Brain microvascular endothelial cell (primary cell): ENCODE measurements around the gene AFF4.

Experiments
- DNase-seq: peaks from one replicate; pipeline ENCODE4 v3.0.0-alpha.2; 2020
- H3K27ac ChIP-seq: fragments of 250-450 bp; sonication (Bioruptor Pico); 2 replicates; pipeline ENCODE4 v1.5.1; 2020; ENCODE audit warnings: mild to moderate bottlenecking, moderate library complexity
- H3K27me3 ChIP-seq: fragments of 250-450 bp; sonication (Bioruptor Pico); replicated peaks from 2 replicates; pipeline ENCODE4 v1.5.1; 2020; ENCODE audit warnings: mild to moderate bottlenecking
- H3K36me3 ChIP-seq: fragments of 250-450 bp; sonication (Bioruptor Pico); replicated peaks from 2 replicates; pipeline ENCODE4 v1.5.1; 2020; ENCODE audit warnings: mild to moderate bottlenecking
- H3K4me3 ChIP-seq: 2 replicates; pipeline ENCODE4 v1.5.1; 2011; ENCODE audit warnings: low read depth, mild to moderate bottlenecking, control low read depth, low read length, moderate library complexity
- CTCF ChIP-seq: IDR thresholded peaks from 2 replicates; pipeline ENCODE4 v1.5.1; 2011; ENCODE audit warnings: low read depth, mild to moderate bottlenecking, moderate library complexity, low read length, control low read depth, inconsistent platforms; ENCODE audit errors: missing control alignments
- in situ Hi-C: cut with HindIII; loops from 2 replicates; pipeline ENCODE4 v1.10.0; 2017; ENCODE audit warnings: low sequenced_read_pairs, low pct_ligation_motif_present

Gene AFF4

DNA sequence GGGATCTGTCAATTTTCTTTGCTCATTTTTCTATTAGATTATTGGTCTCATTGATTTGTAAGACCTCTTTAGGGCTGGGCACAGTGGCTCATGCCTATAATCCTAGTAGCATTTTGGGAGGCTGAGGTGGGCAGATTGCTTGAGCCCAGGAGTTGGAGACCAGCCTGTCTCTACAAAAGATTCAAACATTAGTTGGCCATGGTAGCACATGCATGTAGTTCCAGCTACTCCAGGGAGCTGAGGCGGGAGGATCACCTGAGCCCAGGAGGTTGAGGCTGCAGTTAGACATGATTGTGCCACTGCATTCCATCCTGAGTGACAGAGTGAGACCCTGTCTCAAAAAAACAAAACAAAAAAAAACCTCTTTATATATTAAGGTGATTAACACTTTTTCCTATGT lies 126.6 kb downstream of the AFF4 start:
- H3K27me3 ChIP-seq: no peaks in the 10 kb centered on the region
- in situ Hi-C loops: no loop called here
- no peak for TF ChIP-seq CTCF
- no peak overlapping the region for H3K4me3 ChIP-seq
- H3K36me3 ChIP-seq: no peaks in the 10 kb centered on the region
- DNase-seq: no peak
- no peak overlapping the region for H3K27ac ChIP-seq

DNA sequence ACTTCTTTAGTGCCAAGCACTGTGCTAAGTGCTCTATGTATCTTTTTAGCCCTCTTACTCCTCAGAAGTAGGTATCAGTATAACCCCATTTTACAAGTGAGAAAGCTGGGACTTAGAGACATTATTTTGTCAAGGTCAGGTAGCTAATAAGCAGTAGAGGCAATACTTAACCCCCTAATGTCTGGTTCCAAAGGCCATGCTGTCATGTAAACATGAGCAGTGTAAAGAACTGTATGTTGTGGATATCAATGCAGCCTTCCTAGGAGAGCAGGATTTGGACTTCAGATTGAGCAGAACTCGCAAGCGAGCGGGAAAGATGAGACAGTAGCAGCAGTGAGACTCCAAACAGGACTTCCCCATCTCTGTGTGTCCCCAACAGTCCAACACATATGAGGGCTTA lies 129.4 kb downstream of the AFF4 start:
- TF ChIP-seq CTCF: no peak

DNA sequence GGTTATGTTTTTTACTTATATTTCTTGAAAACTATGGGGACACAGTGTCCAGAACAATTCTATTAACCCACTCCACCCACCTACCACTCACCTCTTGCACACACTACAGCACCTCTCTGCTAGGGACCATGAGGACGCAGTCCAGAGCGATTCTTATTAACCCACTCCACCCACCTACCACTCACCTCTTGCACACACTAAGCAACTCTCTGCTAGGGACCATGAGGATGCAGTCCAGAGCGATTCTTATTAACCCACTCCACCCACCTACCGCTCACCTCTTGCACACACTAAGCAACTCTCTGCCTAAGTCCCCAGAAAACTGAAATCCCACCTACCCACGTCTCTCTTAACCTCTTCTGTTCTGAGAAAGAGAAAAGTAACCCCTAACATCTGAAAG lies 130.8 kb downstream of the AFF4 start:
- Histone ChIP-seq H3K4me3 (no peak overlapping the region), H3K27me3 (no peaks in the 10 kb centered on the region), H3K36me3 (no peaks in the 10 kb centered on the region), H3K27ac (no peak overlapping the region)
- DNase-seq: no peak
- TF ChIP-seq CTCF: no peak
- in situ Hi-C loops: no loop called here

More for the DNA sequence above, 129.4 kb downstream of the AFF4 start:
- Histone ChIP-seq H3K4me3 (no peak overlapping the region), H3K27ac (no peak overlapping the region), H3K36me3 (no peaks in the 10 kb centered on the region), H3K27me3 (no peaks in the 10 kb centered on the region)
- no peak for DNase-seq
- in situ Hi-C loops: no loop called here

GRCh38 chr5:132831095-132831860 lies 132.2 kb downstream of the AFF4 start:
- Histone ChIP-seq H3K27me3 (no peaks in the 10 kb centered on the region), H3K27ac (no peak overlapping the region), H3K4me3 (peak overlapping the region; percentile 61), H3K36me3 (no peaks in the 10 kb centered on the region)
- TF ChIP-seq CTCF: no peak
- in situ Hi-C loops: no loop called here
- DNase-seq: no peak

GRCh38 chr5:132830436-132831094 lies 132.9 kb downstream of the AFF4 start, which contains the start of gene SHROOM1:
SHROOM1 (minus strand) TSS chr5:132830647; CDS start chr5:132826140, 4,507 bp downstream.
- Histone ChIP-seq H3K4me3 (peak within 1 kb of the TSS; percentile 61), H3K36me3 (no peaks in the 10 kb centered on the region), H3K27ac (no peak within 1 kb of the TSS), H3K27me3 (no peaks in the 10 kb centered on the region)
- DNase-seq: no peak
- TF ChIP-seq CTCF: no peak
- in situ Hi-C loops: no loop called here
